ENCODE data around the gene GBP2. TPM values are rescaled to one million over a fixed set of nuclear protein-coding genes. Genes with fewer than 3 reads are reported as not detected.

The GBP2 gene, protein sequence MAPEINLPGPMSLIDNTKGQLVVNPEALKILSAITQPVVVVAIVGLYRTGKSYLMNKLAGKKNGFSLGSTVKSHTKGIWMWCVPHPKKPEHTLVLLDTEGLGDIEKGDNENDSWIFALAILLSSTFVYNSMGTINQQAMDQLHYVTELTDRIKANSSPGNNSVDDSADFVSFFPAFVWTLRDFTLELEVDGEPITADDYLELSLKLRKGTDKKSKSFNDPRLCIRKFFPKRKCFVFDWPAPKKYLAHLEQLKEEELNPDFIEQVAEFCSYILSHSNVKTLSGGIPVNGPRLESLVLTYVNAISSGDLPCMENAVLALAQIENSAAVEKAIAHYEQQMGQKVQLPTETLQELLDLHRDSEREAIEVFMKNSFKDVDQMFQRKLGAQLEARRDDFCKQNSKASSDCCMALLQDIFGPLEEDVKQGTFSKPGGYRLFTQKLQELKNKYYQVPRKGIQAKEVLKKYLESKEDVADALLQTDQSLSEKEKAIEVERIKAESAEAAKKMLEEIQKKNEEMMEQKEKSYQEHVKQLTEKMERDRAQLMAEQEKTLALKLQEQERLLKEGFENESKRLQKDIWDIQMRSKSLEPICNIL
- 41.8 TPM for total RNA-seq
- polyA plus RNA-seq (ENCODE audit: insufficient read depth, low read depth, low replicate concordance): 30.1 TPM
- long read RNA-seq, donor 1: 0 reads
- long read RNA-seq, donor 2: 0 reads
- long read RNA-seq, donor 3, partial matches to known transcripts: 0 of 1 reads
- long read RNA-seq, donor 3, other reads (novel, unspliced or antisense): 0 of 1 reads
- long read RNA-seq, donor 4: 0 reads
- long read RNA-seq, donor 5: 0 reads
- long read RNA-seq, donor 6, partial matches to known transcripts: 0 of 2 reads
- long read RNA-seq, donor 6, other reads (novel, unspliced or antisense): 0 of 2 reads
- long read RNA-seq, donor 7, transcript GBP2-201 (11 exons, 2,220 nt): major isoform, 41 of 48 reads
- long read RNA-seq, donor 7, partial matches to known transcripts: 3 of 48 reads
- long read RNA-seq, donor 7, other reads (novel, unspliced or antisense): 4 of 48 reads
- long read RNA-seq, donor 8: 0 reads
- long read RNA-seq, donor 9, partial matches to known transcripts: 0 of 1 reads
- long read RNA-seq, donor 9, other reads (novel, unspliced or antisense): 0 of 1 reads
- long read RNA-seq, donor 10: 0 reads

DNA sequence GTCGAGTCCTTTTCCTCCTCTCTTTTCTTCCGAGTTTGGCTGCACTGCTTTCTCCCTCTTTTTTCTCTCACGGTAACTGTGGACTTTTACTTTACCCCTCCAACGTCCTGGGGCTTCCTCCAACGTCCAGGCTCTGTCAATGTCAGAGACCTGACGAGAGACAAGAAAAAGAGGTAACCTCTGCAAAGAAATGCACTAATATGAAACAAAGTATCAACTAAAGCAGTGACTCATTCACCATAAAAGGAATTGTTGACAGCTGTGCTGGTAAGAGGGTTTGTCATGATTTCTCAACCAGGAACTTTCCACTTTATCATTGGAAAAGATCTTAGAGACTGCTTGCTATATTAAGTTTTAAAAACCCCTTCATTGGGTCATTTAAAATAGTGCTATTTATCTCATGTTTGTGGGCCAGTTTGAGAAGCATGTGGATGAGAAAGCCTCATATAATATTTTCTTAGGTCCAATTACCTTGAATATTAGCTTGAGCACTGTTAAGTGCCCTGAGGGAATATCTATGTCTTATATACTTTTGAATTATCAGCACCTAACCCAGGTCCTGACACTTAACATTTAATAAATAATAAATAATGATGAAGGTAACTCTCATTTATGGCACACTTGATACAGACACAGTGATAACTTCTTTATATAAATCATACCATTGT, at the start of gene GBP2:
Gene GBP2, minus strand, starts transcription at position 202 of the 668 bp plus-strand sequence. CDS start 4,148 bp downstream, outside the sequence.
- TF ChIP-seq, protein P1, sequence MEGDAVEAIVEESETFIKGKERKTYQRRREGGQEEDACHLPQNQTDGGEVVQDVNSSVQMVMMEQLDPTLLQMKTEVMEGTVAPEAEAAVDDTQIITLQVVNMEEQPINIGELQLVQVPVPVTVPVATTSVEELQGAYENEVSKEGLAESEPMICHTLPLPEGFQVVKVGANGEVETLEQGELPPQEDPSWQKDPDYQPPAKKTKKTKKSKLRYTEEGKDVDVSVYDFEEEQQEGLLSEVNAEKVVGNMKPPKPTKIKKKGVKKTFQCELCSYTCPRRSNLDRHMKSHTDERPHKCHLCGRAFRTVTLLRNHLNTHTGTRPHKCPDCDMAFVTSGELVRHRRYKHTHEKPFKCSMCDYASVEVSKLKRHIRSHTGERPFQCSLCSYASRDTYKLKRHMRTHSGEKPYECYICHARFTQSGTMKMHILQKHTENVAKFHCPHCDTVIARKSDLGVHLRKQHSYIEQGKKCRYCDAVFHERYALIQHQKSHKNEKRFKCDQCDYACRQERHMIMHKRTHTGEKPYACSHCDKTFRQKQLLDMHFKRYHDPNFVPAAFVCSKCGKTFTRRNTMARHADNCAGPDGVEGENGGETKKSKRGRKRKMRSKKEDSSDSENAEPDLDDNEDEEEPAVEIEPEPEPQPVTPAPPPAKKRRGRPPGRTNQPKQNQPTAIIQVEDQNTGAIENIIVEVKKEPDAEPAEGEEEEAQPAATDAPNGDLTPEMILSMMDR (IDR thresholded peaks at IDR 0.05; ENCODE audit: borderline replicate concordance, extremely low read depth, insufficient read depth): no peak
- peak within 1 kb of the TSS in 2 of 3 donors; percentile 74 to 78 for H3K9ac ChIP-seq (ENCODE audit: low read length in 3 of 3)
- H3K4me1 ChIP-seq (ENCODE audit: control insufficient read depth in 2 of 3, insufficient read depth in 2 of 3, low read depth in 1 of 3, low read length in 3 of 3): peaks cover 5 to 6% (median 6%) of the 10 kb centered on the region in 3 donors
- DNase-seq (peak in 2 of 5 donors; percentile 15 to 23), FAIRE-seq (peak; percentile 93)
- intact Hi-C loops (cut with DNase I): no loop called here
- H3K27me3 ChIP-seq (ENCODE audit: control insufficient read depth, insufficient read depth, low read length): no peaks in the 10 kb centered on the region
- peak within 1 kb of the TSS in 2 of 3 donors; percentile 67 to 72 for H3K4me3 ChIP-seq (ENCODE audit: low read length in 3 of 3)
- H3K27ac ChIP-seq (ENCODE audit: low read depth in 2 of 2, low read length in 2 of 2): peak within 1 kb of the TSS; percentile 43 to 83
- no peaks in the 10 kb centered on the region for H3K9me3 ChIP-seq (ENCODE audit: control insufficient read depth in 2 of 3, insufficient read depth in 1 of 3, low read length in 3 of 3)
- no peaks in the 10 kb centered on the region for H3K36me3 ChIP-seq (ENCODE audit: control insufficient read depth in 2 of 3, insufficient read depth in 3 of 3, low read length in 3 of 3)

DNA sequence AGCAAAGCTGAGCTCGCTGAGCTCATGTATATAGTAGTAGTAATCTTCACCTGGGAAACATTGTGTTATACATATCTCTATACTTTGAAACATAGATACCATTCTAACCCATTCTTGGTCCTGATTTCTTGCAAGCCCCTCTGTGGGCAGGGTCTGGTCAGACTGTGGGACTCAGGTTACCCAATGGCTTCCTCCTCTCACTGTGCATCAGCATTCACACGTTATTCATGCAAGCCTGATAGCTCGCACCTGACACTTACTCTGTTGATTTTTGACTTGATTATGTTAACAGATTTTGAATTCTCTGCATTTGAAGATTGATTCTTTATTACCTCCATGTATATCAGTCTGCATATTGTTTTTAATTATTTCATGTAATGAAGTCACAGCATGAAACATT, 48.6 kb upstream of the GBP2 start:
- H3K4me3 ChIP-seq (ENCODE audit: low read length in 3 of 3): no peak overlapping the region
- TF ChIP-seq, protein P1 (IDR thresholded peaks at IDR 0.05; ENCODE audit: borderline replicate concordance, extremely low read depth, insufficient read depth): no peak
- intact Hi-C loops (cut with DNase I): no loop called here

DNA sequence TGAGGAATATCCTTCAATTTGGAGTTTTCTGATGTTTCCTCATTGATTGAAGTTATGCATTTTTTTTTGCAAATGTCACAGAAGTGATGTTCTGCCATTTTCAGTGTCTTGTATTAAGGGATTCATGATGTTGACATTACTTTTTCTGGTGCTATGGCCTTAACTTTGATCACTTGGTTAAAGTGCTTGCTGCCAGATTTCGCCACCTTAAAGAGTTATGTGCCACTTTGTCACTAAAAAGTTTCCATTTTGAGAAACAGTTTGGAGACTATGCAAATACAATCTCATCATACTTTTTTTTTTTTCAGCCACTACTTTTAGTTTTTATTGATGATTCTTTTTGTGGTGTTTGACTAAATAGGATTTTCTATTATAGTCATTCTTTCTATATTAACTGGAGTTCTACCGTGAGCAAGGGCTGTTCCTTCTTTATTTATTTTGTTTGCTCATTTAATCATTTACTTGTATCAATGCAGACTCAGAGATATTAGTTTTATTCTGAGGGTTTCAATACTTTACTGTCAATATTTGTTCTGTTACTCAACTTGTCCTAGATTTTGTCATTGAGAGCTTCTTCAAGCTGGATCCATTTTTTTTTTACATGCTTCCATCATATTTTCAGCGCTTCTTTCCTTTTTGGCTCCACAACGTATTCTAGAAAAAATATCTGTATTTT, 46.7 kb upstream of the GBP2 start:
- Histone ChIP-seq H3K36me3 (ENCODE audit: control insufficient read depth in 2 of 3, insufficient read depth in 3 of 3, low read length in 3 of 3) (no peaks in the 10 kb centered on the region), H3K27ac (ENCODE audit: low read depth in 2 of 2, low read length in 2 of 2) (no peak overlapping the region), H3K9me3 (ENCODE audit: control insufficient read depth in 2 of 3, insufficient read depth in 1 of 3, low read length in 3 of 3) (no peaks in the 10 kb centered on the region), H3K9ac (ENCODE audit: low read length in 3 of 3) (no peak overlapping the region), H3K4me1 (ENCODE audit: control insufficient read depth in 2 of 3, insufficient read depth in 2 of 3, low read depth in 1 of 3, low read length in 3 of 3) (no peaks in the 10 kb centered on the region), H3K4me3 (ENCODE audit: low read length in 3 of 3) (no peak overlapping the region), H3K27me3 (ENCODE audit: control insufficient read depth, insufficient read depth, low read length) (no peaks in the 10 kb centered on the region)
- DNase-seq (no peak), FAIRE-seq (no peak)
- TF ChIP-seq, protein P1 (IDR thresholded peaks at IDR 0.05; ENCODE audit: borderline replicate concordance, extremely low read depth, insufficient read depth): no peak
- intact Hi-C loops (cut with DNase I): no loop called here

More for the DNA sequence above, 48.6 kb upstream of the GBP2 start:
- FAIRE-seq (no peak), DNase-seq (no peak)
- Histone ChIP-seq H3K27ac (ENCODE audit: low read depth in 2 of 2, low read length in 2 of 2) (no peak overlapping the region), H3K4me1 (ENCODE audit: control insufficient read depth in 2 of 3, insufficient read depth in 2 of 3, low read depth in 1 of 3, low read length in 3 of 3) (no peaks in the 10 kb centered on the region), H3K36me3 (ENCODE audit: control insufficient read depth in 2 of 3, insufficient read depth in 3 of 3, low read length in 3 of 3) (no peaks in the 10 kb centered on the region), H3K9ac (ENCODE audit: low read length in 3 of 3) (no peak overlapping the region), H3K9me3 (ENCODE audit: control insufficient read depth in 2 of 3, insufficient read depth in 1 of 3, low read length in 3 of 3) (no peaks in the 10 kb centered on the region), H3K27me3 (ENCODE audit: control insufficient read depth, insufficient read depth, low read length) (no peaks in the 10 kb centered on the region)

Data from kidney (tissue), 22 donors.